Nephron progenitor cell (in vitro differentiated cells): ENCODE results near the gene HSP90AA1.
"Not testable (repeated sequence)": the region's sequence is repeated elsewhere in the genome, so short reads cannot be mapped to it uniquely, and the experiment has no call there.

ENCODE experiments used
- DNase-seq: peaks from one replicate; pipeline ENCODE4 v3.0.0; 2021
- H3K27ac Mint-ChIP-seq: 2 replicates; pipeline ENCODE4 v1.8.0; 2021; ENCODE audit warnings: mild to moderate bottlenecking, moderate library complexity, mixed read lengths
- H3K27me3 Mint-ChIP-seq: 2 replicates; pipeline ENCODE4 v1.8.0; 2021; ENCODE audit warnings: mild to moderate bottlenecking, low read depth, mixed read lengths; ENCODE audit not compliant: poor library complexity
- H3K36me3 Mint-ChIP-seq: 2 replicates; pipeline ENCODE4 v1.8.0; 2021; ENCODE audit warnings: low read depth, mixed read lengths
- H3K4me1 Mint-ChIP-seq: 2 replicates; pipeline ENCODE4 v1.8.0; 2021; ENCODE audit warnings: mixed read lengths
- H3K4me3 Mint-ChIP-seq: 2 replicates; pipeline ENCODE4 v1.8.0; 2021; ENCODE audit warnings: mild to moderate bottlenecking, moderate library complexity, mixed read lengths
- H3K9me3 Mint-ChIP-seq: 2 replicates; pipeline ENCODE4 v1.8.0; 2021; ENCODE audit warnings: mild to moderate bottlenecking, moderate library complexity, mixed read lengths
- CTCF ChIP-seq: fragments of 200-600 bp; sonication (generic); IDR thresholded peaks from 2 replicates; pipeline ENCODE4 v1.5.0; 2021; ENCODE audit warnings: antibody characterized with exemption

The HSP90AA1 gene

GRCh38 chr14:102124419-102124818, 37.6 kb upstream of the HSP90AA1 start:
- Mint-ChIP-seq H3K9me3 (no peaks in the 10 kb centered on the region), H3K4me1 (peaks cover 5% of the 10 kb centered on the region), H3K36me3 (no peaks in the 10 kb centered on the region), H3K4me3 (no peak overlapping the region), H3K27ac (no peak overlapping the region), H3K27me3 (peaks cover 3% of the 10 kb centered on the region)
- no peak for TF ChIP-seq CTCF
- DNase-seq, result no peak

- DNase-seq, result no peak
- no peak for TF ChIP-seq CTCF
- Mint-ChIP-seq H3K4me3 (no peak overlapping the region), H3K9me3 (no peaks in the 10 kb centered on the region), H3K27ac (no peak overlapping the region), H3K27me3 (peaks cover 3% of the 10 kb centered on the region), H3K36me3 (no peaks in the 10 kb centered on the region), H3K4me1 (peaks cover 5% of the 10 kb centered on the region)
Observed at GRCh38 chr14:102121567-102121966, 34.7 kb upstream of the HSP90AA1 start.

- H3K27ac Mint-ChIP-seq, result no peak overlapping the region
- H3K36me3 Mint-ChIP-seq, result no peaks in the 10 kb centered on the region
- no peak for TF ChIP-seq CTCF
- H3K4me1 Mint-ChIP-seq, result peaks cover under 1% of the 10 kb centered on the region
- H3K27me3 Mint-ChIP-seq, result peaks cover 3% of the 10 kb centered on the region
- DNase-seq, result no peak
- no peaks in the 10 kb centered on the region for H3K9me3 Mint-ChIP-seq
- H3K4me3 Mint-ChIP-seq, result no peak overlapping the region
Observed at GRCh38 chr14:102120888-102121287, 34.0 kb upstream of the HSP90AA1 start.

DNA sequence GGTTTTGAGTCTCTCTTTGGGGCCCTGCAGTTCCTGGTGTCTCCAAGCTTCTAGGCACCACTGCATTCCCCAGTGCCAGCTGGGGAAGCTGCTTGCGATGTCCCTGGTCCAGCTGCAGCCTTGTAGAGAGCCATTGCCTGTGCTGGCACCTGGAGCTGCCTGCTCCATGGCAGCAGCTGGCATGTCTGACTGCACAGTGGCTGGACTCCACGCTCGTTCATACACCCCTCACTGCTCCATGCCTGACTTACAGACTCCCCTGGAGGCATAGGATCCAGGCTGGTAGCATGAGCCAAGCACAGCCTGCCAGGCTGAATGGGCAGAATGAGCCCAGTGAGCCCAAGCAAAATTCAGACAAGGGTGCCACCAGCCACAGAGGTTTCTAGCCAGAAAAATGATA, 31.0 kb upstream of the HSP90AA1 start:
- Mint-ChIP-seq H3K27ac (no peak overlapping the region), H3K4me1 (no peaks in the 10 kb centered on the region), H3K9me3 (no peaks in the 10 kb centered on the region), H3K27me3 (peaks cover 3% of the 10 kb centered on the region), H3K36me3 (no peaks in the 10 kb centered on the region), H3K4me3 (no peak overlapping the region)
- no peak for TF ChIP-seq CTCF
- DNase-seq, result no peak

DNA sequence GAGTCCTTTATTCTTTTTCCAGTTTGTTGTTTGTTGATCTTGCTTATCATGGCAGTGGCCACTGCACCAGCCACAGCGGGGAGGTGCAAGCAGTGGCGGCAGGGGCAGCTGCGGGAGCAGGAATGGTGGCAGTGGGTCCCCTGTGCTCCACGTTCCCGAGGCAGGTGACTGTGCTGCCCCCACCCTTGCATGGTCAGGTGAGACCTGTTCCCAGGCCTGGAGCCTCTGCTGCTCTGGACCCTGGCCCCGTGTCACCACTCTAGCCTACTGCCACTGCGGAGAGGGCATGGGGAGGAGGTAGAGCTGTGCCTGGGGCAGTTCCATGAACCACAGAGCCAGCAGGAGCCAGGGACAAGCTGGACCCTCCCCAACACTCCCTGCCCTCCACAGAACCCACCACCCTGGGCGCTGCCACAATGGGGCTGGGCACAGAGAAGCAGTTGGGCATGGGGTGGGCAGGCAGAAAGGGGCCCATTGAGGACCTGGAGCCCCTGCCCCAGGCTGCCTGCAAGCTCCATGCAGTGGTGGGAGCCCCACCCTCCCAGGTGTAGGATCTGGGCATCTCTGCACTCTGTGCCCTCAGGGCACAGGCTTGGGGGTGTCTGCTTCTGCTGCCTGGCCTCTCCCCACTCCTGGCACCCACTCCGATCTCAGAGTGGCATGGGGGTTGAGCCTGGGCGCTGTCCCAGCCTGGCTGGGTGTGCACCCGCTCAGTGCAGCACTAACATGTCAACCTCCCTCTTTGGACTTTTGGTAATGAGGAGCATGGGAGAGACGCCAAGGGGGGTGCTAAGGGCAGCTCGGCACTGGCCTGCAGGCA, 29.7 kb upstream of the HSP90AA1 start:
- H3K27me3 Mint-ChIP-seq, result no peaks in the 10 kb centered on the region
- H3K4me1 Mint-ChIP-seq, result no peaks in the 10 kb centered on the region
- DNase-seq, result no peak
- no peaks in the 10 kb centered on the region for H3K36me3 Mint-ChIP-seq
- H3K4me3 Mint-ChIP-seq, result no peak overlapping the region
- H3K9me3 Mint-ChIP-seq, result peaks cover 13% of the 10 kb centered on the region
- peak overlapping the region; percentile 55 for H3K27ac Mint-ChIP-seq
- TF ChIP-seq CTCF, result no peak

GRCh38 chr14:102111101-102111500, 24.3 kb upstream of the HSP90AA1 start:
- Mint-ChIP-seq H3K4me3 (no peak overlapping the region), H3K4me1 (no peaks in the 10 kb centered on the region), H3K27ac (no peak overlapping the region), H3K27me3 (no peaks in the 10 kb centered on the region), H3K9me3 (peaks cover 40% of the 10 kb centered on the region), H3K36me3 (peaks cover 15% of the 10 kb centered on the region)
- no peak for TF ChIP-seq CTCF
- DNase-seq, result no peak

GRCh38 chr14:102109332-102109731, 22.5 kb upstream of the HSP90AA1 start:
- H3K27ac Mint-ChIP-seq, H3K4me3 Mint-ChIP-seq, H3K4me1 Mint-ChIP-seq, DNase-seq, H3K27me3 Mint-ChIP-seq: not testable (repeated sequence)
- H3K9me3 Mint-ChIP-seq, result peaks cover 40% of the 10 kb centered on the region
- H3K36me3 Mint-ChIP-seq, result peaks cover 15% of the 10 kb centered on the region
